Osteoblast (primary cell): ENCODE data around the gene PGBD1. TPM values are rescaled to one million over a fixed set of nuclear protein-coding genes. Genes with fewer than 3 reads are reported as not detected.

ENCODE experiments used
- DNase-seq: peaks from one replicate; pipeline ENCODE4 v3.0.0; 2011; ENCODE audit warnings: low spot score, mixed read lengths; ENCODE audit not compliant: insufficient read length; ENCODE audit errors: missing footprints
- H2AFZ ChIP-seq: 2 replicates; pipeline ENCODE4 v1.6.0; 2011; ENCODE audit warnings: mild to moderate bottlenecking, low read length
- H3K27ac ChIP-seq: 2 replicates; pipeline ENCODE4 v1.5.1; 2011; ENCODE audit warnings: mild to moderate bottlenecking, low read depth, low read length, moderate library complexity
- H3K27me3 ChIP-seq: 2 replicates; pipeline ENCODE4 v1.6.0; 2012; ENCODE audit warnings: mild to moderate bottlenecking, control low read depth, inconsistent platforms, low read length, moderate library complexity; ENCODE audit not compliant: insufficient read depth
- H3K36me3 ChIP-seq: 2 replicates; pipeline ENCODE4 v1.5.1; 2011; ENCODE audit warnings: mild to moderate bottlenecking, low read length, control low read depth, moderate library complexity; ENCODE audit not compliant: insufficient read depth
- H3K4me1 ChIP-seq: 2 replicates; pipeline ENCODE4 v1.5.1; 2011; ENCODE audit warnings: mild to moderate bottlenecking, low read length, control low read depth, moderate library complexity; ENCODE audit not compliant: insufficient read depth
- H3K4me2 ChIP-seq: 2 replicates; pipeline ENCODE4 v1.6.0; 2011; ENCODE audit warnings: mild to moderate bottlenecking, low read length; ENCODE audit not compliant: insufficient read depth
- H3K4me3 ChIP-seq: fragments of 200-600 bp; sonication (generic); 3 replicates; pipeline ENCODE4 v1.5.1; 2012; ENCODE audit warnings: mild to moderate bottlenecking, low read length, inconsistent platforms; ENCODE audit not compliant: insufficient read depth
- H3K79me2 ChIP-seq: 2 replicates; pipeline ENCODE4 v1.6.0; 2012; ENCODE audit warnings: mild to moderate bottlenecking, low read length, control low read depth, inconsistent platforms; ENCODE audit not compliant: insufficient read depth
- H3K9me3 ChIP-seq: 2 replicates; pipeline ENCODE4 v1.5.1; 2011; ENCODE audit warnings: low read depth, low read length, control low read depth
- H4K20me1 ChIP-seq: 2 replicates; pipeline ENCODE4 v1.6.0; 2012; ENCODE audit warnings: mild to moderate bottlenecking, low read length, control low read depth; ENCODE audit not compliant: insufficient read depth
- total RNA-seq: library from RNA; depleted of rRNA; stranded (reverse); fragments of >200 nt; gene quantifications from 2 replicates; pipeline ENCODE4 v1.2.3, GENCODE V29; 2012
- TF ChIP-seq, protein P1 (sequence below): IDR thresholded peaks from 2 replicates; pipeline ENCODE4 v1.5.1; 2011; ENCODE audit warnings: mild to moderate bottlenecking, low read depth, low read length, moderate library complexity; ENCODE audit errors: extremely low read depth

Gene PGBD1
- total RNA-seq, 1 donor = 6.2 TPM

DNA sequence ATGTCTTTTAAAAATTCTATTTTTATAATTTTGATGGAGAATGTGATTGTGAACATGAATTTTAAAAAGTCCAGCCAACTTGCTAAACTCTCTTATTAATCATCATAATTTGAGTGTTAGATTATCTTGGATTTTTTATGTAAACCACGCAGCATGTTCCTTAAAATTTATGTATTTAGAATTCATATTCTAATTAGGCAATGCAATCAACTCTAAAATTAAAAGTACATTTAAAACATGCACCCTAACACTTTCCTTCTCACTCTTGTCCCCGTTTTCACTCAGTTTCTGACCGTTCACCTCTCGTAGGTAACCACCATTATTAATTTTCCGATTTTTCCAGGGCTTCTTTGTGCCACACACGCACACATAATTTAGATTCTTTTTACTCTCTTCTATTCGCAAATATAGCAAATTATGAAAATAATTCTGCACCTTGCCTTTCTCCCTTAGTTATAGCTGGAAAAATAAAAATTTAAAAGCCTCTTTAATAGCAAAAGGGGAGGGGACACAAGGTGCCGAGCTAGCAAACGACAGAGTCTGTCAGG lies 68.0 kb downstream of the PGBD1 start:
- no peaks in the 10 kb centered on the region for H4K20me1 ChIP-seq
- H3K4me3 ChIP-seq = peak overlapping the region; percentile 88
- no peaks in the 10 kb centered on the region for H3K9me3 ChIP-seq
- no peaks in the 10 kb centered on the region for H3K36me3 ChIP-seq
- H3K27ac ChIP-seq = peak overlapping the region; percentile 54
- TF ChIP-seq, protein P1, sequence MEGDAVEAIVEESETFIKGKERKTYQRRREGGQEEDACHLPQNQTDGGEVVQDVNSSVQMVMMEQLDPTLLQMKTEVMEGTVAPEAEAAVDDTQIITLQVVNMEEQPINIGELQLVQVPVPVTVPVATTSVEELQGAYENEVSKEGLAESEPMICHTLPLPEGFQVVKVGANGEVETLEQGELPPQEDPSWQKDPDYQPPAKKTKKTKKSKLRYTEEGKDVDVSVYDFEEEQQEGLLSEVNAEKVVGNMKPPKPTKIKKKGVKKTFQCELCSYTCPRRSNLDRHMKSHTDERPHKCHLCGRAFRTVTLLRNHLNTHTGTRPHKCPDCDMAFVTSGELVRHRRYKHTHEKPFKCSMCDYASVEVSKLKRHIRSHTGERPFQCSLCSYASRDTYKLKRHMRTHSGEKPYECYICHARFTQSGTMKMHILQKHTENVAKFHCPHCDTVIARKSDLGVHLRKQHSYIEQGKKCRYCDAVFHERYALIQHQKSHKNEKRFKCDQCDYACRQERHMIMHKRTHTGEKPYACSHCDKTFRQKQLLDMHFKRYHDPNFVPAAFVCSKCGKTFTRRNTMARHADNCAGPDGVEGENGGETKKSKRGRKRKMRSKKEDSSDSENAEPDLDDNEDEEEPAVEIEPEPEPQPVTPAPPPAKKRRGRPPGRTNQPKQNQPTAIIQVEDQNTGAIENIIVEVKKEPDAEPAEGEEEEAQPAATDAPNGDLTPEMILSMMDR = no peak
- no peak for DNase-seq
- H3K4me1 ChIP-seq = peaks cover 20% of the 10 kb centered on the region
- H3K79me2 ChIP-seq = peaks cover 42% of the 10 kb centered on the region
- peak overlapping the region; percentile 98 for H2AFZ ChIP-seq
- peak overlapping the region; percentile 91 for H3K4me2 ChIP-seq
- peaks cover 17% of the 10 kb centered on the region for H3K27me3 ChIP-seq

DNA sequence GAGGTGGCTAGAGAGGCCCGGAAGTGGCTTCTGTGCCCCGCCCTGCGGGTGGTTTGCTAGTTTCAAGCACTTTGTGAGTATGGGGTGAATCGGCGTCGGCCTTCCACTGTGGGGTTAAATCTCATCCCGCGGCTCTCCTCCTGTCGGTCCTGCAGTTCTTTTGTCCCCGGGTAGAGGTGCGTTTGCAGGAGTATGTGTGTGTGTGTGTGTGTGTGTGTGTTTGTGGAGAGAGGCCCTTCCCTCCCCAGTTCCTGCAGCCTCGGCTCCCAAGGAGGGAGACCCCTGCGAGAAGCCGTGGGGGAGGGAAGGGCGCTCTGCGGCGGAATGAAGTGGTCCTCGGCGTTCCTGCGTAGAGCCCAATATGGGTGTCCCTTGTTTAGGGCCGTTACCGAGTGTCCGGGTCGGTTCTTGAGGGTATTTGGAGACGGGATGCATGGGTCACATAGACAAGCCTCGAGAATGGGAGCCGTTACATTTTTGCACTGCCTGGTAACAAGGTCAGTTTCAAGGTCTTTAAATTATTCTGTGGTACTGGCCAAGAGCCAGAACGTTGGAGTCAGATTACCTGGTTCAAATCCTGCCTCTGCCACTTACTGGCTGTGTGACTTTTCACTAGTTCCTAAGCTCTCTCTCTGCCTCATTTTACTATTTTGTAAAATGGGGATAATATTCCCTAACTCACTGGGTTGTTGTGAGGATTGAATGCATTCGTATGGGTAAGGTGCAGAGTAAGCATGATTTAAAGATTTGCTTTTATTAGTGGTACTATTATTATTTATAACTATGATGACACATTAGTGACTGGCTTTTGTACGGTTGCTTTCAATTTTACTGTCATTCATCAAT lies 68.7 kb downstream of the PGBD1 start, which contains the start of gene ZKSCAN3:
TSS of gene ZKSCAN3 (plus strand) at position 56 of the 846 bp plus-strand sequence. CDS start 9,640 bp downstream, outside the sequence.
- Histone ChIP-seq H2AFZ (peak within 1 kb of the TSS; percentile 98), H3K4me3 (peak within 1 kb of the TSS; percentile 88), H3K79me2 (peaks cover 46% of the 10 kb centered on the region), H3K9me3 (no peaks in the 10 kb centered on the region), H3K36me3 (no peaks in the 10 kb centered on the region), H3K27me3 (peaks cover 17% of the 10 kb centered on the region), H4K20me1 (peaks cover 4% of the 10 kb centered on the region), H3K4me2 (peak within 1 kb of the TSS; percentile 91), H3K27ac (peak within 1 kb of the TSS; percentile 54), H3K4me1 (peaks cover 25% of the 10 kb centered on the region)
- peak; percentile 87 for DNase-seq
- TF ChIP-seq, protein P1 = no peak

DNA sequence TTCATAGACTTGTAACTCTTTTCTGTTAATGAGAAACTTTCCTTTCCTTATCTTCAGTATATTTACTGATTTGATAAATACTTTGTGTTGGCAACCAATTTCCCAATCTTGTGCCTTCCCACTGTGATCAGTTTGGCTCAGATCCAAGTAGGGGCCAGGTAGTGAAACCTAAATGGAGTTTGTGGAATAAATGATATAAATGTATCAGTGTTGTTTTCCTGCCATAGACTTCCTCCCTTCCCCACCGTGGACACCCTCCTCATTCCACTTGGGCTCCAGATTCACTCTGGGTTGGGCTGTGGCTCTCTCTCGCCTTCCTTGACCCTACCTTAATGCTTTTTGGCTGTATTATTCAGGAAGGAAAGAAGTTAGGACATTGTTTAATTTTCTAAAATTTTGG lies 69.7 kb downstream of the PGBD1 start:
- Histone ChIP-seq H3K27ac (no peak overlapping the region), H3K36me3 (no peaks in the 10 kb centered on the region), H4K20me1 (peaks cover 4% of the 10 kb centered on the region), H3K9me3 (no peaks in the 10 kb centered on the region), H3K27me3 (peaks cover 10% of the 10 kb centered on the region), H3K4me3 (no peak overlapping the region), H3K4me2 (peak overlapping the region; percentile 91), H3K79me2 (peaks cover 46% of the 10 kb centered on the region), H3K4me1 (peaks cover 30% of the 10 kb centered on the region), H2AFZ (no peak overlapping the region)
- DNase-seq = no peak
- TF ChIP-seq, protein P1 = no peak

DNA sequence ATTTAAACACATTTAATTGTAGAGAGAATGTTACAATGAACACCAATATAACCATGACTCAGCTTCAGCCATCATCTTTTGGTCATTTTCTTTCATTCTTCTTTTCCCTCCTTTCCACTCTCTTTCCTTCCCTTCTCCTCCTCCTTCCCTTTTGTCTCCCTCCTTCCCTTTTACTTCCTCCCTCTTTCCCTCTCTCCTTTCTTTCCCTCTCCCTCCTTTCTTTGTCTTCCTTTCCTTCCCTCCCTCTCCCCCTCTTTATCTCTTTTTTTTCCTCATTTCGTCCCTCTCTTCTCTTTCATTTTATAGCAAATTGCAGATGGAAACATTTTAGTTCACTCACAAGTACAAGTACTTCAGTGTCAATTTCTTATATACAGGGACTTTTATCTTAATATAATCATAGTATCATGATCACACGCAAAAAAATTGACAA lies 70.1 kb downstream of the PGBD1 start:
- peaks cover 30% of the 10 kb centered on the region for H3K4me1 ChIP-seq
- H3K4me3 ChIP-seq = no peak overlapping the region
- H3K9me3 ChIP-seq = no peaks in the 10 kb centered on the region
- TF ChIP-seq, protein P1 = no peak
- H3K79me2 ChIP-seq = peaks cover 49% of the 10 kb centered on the region
- no peak overlapping the region for H3K27ac ChIP-seq
- H3K4me2 ChIP-seq = no peak overlapping the region
- H2AFZ ChIP-seq = no peak overlapping the region
- no peak for DNase-seq
- no peaks in the 10 kb centered on the region for H3K36me3 ChIP-seq
- peaks cover 4% of the 10 kb centered on the region for H4K20me1 ChIP-seq
- peaks cover 8% of the 10 kb centered on the region for H3K27me3 ChIP-seq
